Duodenal mucosa (tissue), 2 donors: ENCODE data around the gene RELA.

ENCODE experiments used
- H3K27ac ChIP-seq: one replicate; pipeline ENCODE4 v1.7.0; 2013; ENCODE audit warnings: low read depth, low read length
- H3K27me3 ChIP-seq, 2 donors: one replicate each; pipeline ENCODE4 v1.7.0; 2013; ENCODE audit warnings: low read length in 2 of 2, control low read depth in 1 of 2; ENCODE audit not compliant: insufficient read depth in 2 of 2, control insufficient read depth in 1 of 2
- H3K36me3 ChIP-seq, 2 donors: one replicate each; pipeline ENCODE4 v1.7.0; 2013; ENCODE audit warnings: low read length in 2 of 2, control low read depth in 1 of 2; ENCODE audit not compliant: insufficient read depth in 2 of 2, control insufficient read depth in 1 of 2
- H3K4me1 ChIP-seq, 2 donors: one replicate each; pipeline ENCODE4 v1.7.0; 2013; ENCODE audit warnings: low read length in 2 of 2, control low read depth in 1 of 2; ENCODE audit not compliant: insufficient read depth in 2 of 2, control insufficient read depth in 1 of 2
- H3K4me3 ChIP-seq, 2 donors: one replicate each; pipeline ENCODE4 v1.7.0; 2013; ENCODE audit warnings: low read length in 2 of 2, low read depth in 1 of 2
- H3K9ac ChIP-seq, 2 donors: one replicate each; pipeline ENCODE4 v1.7.0; 2013; ENCODE audit warnings: low read length in 2 of 2, low read depth in 1 of 2
- H3K9me3 ChIP-seq, 2 donors: one replicate each; pipeline ENCODE4 v1.7.0; 2013; ENCODE audit warnings: low read length in 2 of 2, control low read depth in 1 of 2; ENCODE audit not compliant: control insufficient read depth in 1 of 2

RELA gene

DNA sequence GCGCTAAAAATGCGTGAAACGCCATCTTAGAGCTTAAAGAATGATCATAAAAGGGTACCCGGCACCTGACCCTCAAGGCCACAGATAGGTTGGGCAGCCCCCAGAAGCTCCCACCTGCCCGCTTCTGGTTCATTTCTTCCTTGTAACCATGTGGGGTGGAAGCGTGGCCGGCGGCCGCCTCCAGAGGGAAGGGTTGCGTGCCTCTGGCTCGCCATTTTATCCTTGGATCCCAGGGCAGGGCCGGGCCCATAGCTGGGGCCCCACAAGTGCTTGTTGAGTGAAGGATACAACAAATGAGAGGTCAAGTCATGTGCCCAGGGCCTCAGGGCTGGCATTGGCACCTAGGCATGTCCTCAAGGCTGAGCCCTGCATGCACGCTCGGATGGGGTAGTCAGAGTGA lies 41.3 kb downstream of the RELA start:
- H3K27ac ChIP-seq = no peak overlapping the region
- H3K4me1 ChIP-seq = peaks cover 8 to 12% of the 10 kb centered on the region in 2 donors
- H3K4me3 ChIP-seq = no peak overlapping the region
- no peaks in the 10 kb centered on the region for H3K27me3 ChIP-seq
- no peak overlapping the region for H3K9ac ChIP-seq
- H3K9me3 ChIP-seq = no peaks in the 10 kb centered on the region
- H3K36me3 ChIP-seq = peaks cover 38 to 87% of the 10 kb centered on the region in 2 donors

DNA sequence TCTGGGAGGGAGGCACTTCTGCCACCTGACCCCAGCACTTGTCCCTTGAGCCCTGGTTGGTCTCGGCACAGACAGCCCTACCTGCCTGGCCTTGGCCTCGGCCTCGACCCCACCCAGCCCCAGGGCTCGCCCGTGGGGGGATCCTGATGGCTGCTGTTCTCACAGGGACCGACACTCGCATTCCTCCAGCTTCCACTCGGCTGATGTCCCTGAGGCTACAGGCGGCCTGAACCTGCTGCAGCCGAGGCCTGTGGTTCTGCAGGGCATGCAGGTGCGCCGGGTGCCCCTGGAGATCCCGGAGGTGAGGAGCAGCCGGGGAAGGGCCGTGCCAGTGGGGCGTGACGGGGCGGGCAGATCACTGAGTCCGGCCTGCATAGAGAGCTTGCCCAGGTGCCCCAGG lies 42.0 kb downstream of the RELA start:
- H3K36me3 ChIP-seq = peaks cover 33 to 79% of the 10 kb centered on the region in 2 donors
- no peaks in the 10 kb centered on the region for H3K27me3 ChIP-seq
- H3K27ac ChIP-seq = no peak overlapping the region
- H3K4me1 ChIP-seq = peaks cover 10 to 15% of the 10 kb centered on the region in 2 donors
- no peak overlapping the region for H3K9ac ChIP-seq
- H3K4me3 ChIP-seq = no peak overlapping the region
- H3K9me3 ChIP-seq = no peaks in the 10 kb centered on the region

DNA sequence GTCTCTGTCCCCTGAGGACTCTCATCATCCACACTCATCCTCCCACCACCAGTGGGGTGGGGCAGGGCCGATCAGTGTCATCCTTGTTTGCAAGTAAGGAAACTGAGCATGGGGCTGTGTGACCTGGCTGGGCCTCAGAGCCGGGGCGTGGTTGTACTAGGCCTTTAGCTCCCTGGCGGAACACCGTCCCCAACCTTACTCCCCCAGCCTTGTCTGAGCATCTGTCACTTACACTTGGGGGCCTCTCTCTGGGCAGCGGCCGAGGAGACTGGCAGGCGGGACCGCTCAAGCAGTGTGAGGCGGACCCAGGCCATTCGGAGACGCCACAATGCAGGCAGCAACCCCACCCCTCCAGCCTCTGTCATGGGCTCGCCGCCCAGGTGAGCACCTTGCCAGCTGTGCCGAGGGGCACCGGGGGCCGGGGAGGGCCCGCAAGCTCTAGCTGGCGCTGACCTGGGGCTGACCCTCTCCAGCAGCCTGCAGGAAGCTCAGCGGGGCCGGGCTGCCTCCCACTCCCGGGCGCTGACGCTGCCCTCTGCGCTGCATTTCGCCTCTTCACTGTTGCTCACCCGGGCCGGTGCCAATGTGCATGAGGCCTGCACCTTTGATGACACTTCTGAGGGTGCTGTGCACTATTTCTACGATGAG lies 43.3 kb downstream of the RELA start:
- H3K36me3 ChIP-seq = peaks cover 31 to 68% of the 10 kb centered on the region in 2 donors
- H3K27ac ChIP-seq = no peak overlapping the region
- H3K4me1 ChIP-seq = peaks cover 10 to 15% of the 10 kb centered on the region in 2 donors
- H3K4me3 ChIP-seq = no peak overlapping the region
- H3K27me3 ChIP-seq = no peaks in the 10 kb centered on the region
- no peak overlapping the region for H3K9ac ChIP-seq
- H3K9me3 ChIP-seq = no peaks in the 10 kb centered on the region

DNA sequence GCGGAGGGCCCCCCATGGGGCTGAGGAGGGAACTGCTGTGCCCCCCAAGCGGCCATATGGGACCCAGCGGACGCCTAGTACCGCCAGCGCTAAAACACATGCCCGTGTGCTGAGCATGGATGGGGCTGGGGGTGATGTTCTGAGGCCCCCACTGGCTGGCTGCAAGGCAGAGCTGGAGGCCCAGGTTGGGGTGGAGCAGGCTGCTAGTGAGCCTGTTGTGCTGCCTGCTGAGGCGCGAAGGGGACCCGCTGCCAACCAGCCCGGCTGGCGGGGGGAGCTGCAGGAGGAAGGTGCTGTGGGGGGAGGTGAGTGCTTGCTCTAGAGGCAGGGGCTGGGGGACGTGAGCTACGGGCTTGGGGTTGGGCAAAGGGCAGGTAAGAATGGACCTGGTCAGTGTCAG lies 44.0 kb downstream of the RELA start:
- Histone ChIP-seq H3K9me3 (no peaks in the 10 kb centered on the region), H3K27ac (no peak overlapping the region), H3K4me1 (peaks cover 10 to 15% of the 10 kb centered on the region in 2 donors), H3K9ac (no peak overlapping the region), H3K27me3 (no peaks in the 10 kb centered on the region), H3K4me3 (no peak overlapping the region), H3K36me3 (peaks cover 27 to 62% of the 10 kb centered on the region in 2 donors)

DNA sequence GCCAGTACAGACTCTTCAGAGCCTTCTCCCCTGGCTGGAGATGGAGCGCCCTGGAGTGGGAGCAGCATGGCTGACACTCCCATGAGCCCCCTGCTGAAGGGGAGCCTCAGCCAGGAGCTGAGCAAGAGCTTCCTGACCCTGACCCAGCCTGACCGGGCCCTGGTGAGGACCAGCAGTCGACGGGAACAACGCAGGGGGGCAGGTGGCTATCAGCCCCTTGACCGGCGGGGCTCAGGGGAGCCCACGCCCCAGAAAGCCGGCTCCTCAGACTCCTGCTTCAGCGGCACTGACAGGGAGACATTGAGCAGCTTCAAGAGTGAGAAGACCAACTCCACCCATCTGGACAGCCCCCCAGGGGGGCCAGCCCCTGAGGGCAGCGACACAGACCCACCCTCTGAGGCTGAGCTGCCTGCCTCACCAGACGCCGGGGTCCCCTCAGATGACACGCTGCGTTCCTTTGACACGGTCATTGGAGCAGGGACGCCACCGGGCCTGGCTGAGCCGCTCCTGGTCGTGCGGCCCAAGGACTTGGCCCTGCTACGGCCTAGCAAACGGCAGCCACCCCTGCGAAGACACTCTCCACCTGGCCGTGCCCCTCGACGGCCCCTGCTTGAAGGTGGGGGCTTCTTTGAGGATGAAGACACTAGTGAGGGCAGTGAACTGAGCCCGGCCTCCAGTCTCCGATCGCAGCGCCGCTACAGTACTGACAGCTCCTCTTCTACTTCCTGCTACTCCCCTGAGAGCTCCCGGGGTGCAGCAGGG lies 44.5 kb downstream of the RELA start:
- Histone ChIP-seq H3K4me1 (peaks cover 12 to 19% of the 10 kb centered on the region in 2 donors), H3K9ac (no peak overlapping the region), H3K36me3 (peaks cover 26 to 56% of the 10 kb centered on the region in 2 donors), H3K27me3 (no peaks in the 10 kb centered on the region), H3K4me3 (no peak overlapping the region), H3K9me3 (no peaks in the 10 kb centered on the region), H3K27ac (no peak overlapping the region)

DNA sequence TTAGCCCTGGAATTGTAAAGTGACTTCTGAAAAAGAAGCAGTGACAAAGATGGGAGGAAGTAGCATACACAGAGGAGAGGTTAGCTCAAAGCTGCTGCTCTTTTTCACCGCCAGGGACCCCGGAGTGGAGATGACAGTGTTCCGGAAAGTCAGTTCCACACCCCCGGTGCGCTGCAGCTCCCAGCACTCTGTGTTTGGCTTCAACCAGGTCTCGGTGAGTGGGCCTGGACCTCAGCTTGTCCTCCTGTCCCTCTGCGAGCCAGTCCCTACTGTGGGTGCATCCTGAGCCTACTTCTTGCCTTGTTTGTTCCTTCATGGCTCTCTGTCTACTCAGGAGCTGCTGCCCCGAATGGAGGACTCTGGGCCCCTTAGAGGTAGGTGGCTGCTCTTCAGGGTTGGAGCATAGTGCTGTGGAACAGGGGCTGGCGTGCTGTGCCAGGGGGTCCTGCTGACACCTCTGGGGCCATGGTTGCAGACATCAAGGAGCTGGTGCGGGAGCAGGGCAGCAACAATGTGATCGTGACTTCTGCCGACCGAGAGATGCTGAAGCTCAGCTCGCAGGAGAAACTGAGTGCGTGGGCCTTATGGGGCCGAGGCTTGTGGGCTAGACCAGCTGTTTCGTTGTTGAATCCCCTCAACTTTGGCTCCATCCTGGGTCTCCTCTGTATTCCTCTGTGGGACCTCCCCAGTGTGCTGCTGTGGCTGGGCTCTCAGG lies 45.4 kb downstream of the RELA start:
- no peak overlapping the region for H3K27ac ChIP-seq
- H3K9me3 ChIP-seq = no peaks in the 10 kb centered on the region
- H3K36me3 ChIP-seq = peaks cover 26 to 59% of the 10 kb centered on the region in 2 donors
- H3K27me3 ChIP-seq = no peaks in the 10 kb centered on the region
- peaks cover 21 to 28% of the 10 kb centered on the region in 2 donors for H3K4me1 ChIP-seq
- peak overlapping the region in 1 of 2 donors; percentile 79 for H3K9ac ChIP-seq
- H3K4me3 ChIP-seq = peak overlapping the region; percentile 85 to 88

DNA sequence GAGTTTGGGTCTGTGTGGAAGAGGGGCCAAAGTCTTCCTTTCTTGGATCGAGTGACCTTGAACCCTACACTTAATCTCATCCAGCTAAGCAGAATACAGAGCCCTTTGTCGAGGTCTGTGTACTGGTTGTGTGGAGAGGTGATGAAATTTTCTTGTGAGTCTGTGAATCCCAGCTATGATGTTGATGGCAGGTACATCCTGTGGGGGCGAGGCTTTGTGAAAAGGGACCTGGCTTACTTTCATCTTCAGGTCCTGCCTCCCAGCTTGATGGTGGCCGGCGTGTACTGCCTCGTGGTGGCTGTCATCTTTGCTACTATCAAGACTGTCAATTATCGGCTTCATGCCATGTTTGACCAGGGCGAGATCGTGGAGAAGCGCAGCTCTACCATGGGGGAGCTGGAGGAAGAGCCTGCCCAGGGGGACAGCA lies 46.1 kb downstream of the RELA start:
- no peaks in the 10 kb centered on the region for H3K27me3 ChIP-seq
- H3K4me3 ChIP-seq = peak overlapping the region; percentile 85 to 88
- H3K36me3 ChIP-seq = peaks cover 26 to 59% of the 10 kb centered on the region in 2 donors
- H3K4me1 ChIP-seq = peaks cover 28 to 35% of the 10 kb centered on the region in 2 donors
- no peak overlapping the region for H3K27ac ChIP-seq
- H3K9me3 ChIP-seq = no peaks in the 10 kb centered on the region
- H3K9ac ChIP-seq = peak overlapping the region; percentile 79 to 88

DNA sequence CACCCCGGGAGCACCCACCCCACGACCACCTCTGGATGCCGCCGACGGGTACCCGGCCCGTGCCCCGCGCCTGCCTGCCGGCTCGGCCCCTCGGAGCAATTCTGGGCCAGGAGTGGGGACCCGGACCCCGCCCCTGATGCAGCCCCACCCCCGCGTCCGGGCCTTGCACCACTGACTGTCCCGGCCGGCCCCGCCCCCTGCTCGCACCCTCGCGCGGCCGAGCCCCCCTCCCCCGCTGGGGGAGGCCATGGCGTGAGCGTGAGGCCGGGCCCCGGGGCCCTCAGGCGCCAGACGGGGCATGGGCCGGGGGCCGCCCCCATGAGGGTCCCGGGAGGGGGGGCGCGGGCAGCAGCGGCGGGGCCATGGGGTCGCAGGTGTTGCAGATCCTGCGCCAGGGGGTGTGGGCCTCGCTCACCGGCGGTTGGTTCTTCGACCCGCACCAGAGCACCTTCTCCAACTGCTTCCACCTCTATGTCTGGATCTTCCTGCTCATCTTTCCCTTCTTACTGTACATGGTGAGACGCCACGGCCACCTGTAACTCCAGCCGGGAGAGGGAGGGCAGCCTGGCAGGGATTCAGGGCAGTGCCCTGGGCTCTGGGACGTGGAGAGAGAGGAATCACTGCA lies 46.7 kb downstream of the RELA start:
- H3K4me1 ChIP-seq = peaks cover 33 to 40% of the 10 kb centered on the region in 2 donors
- H3K27me3 ChIP-seq = no peaks in the 10 kb centered on the region
- H3K9me3 ChIP-seq = no peaks in the 10 kb centered on the region
- peaks cover 26 to 54% of the 10 kb centered on the region in 2 donors for H3K36me3 ChIP-seq
- H3K9ac ChIP-seq = peak overlapping the region; percentile 79 to 88
- peak overlapping the region; percentile 73 for H3K27ac ChIP-seq
- H3K4me3 ChIP-seq = peak overlapping the region; percentile 85 to 88

DNA sequence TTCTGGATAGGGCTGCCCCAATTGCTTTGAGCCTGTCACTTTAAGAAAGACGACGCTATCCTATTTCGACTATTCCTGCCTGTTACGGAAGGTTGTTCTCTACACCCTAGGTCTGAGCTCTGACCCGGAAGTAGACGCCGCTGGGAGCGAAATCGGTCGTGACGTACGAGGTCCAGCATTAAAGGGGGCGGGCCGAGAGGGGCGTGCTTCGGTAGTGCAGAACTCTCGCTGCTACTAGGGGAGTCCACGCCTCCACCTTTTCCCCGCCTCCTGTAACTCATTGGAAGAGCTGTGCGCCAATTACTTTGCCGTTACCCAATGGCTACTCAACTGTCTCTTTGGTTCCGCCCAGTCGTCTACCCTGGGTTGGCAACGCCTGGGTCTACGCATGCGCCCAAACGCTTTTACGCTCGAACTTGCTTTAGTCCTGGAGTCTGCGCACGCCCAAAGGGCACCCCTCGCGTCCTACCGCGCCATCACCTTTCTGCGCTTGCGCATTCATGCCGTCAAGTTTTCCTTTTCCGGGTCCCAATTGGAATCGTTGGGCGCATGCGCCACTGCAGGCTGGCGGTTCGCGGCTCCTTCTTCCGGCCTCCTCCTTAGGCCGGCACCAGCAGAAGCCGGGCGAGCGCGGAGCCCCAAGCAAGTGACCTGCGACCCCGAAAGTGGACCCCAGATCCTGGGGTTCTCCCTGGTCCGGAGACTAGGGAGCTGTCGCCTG lies 47.3 kb downstream of the RELA start, which contains the start of gene PCNX3:
PCNX3 (plus strand) TSS at position 548 of the 721 bp plus-strand sequence. CDS start 536 bp downstream, outside the sequence.
- H3K4me1 ChIP-seq = peaks cover 40 to 47% of the 10 kb centered on the region in 2 donors

More for the DNA sequence above, 47.3 kb downstream of the RELA start, which contains the start of gene PCNX3:
- Histone ChIP-seq H3K9me3 (no peaks in the 10 kb centered on the region), H3K36me3 (peaks cover 24 to 51% of the 10 kb centered on the region in 2 donors), H3K27ac (peak within 1 kb of the TSS; percentile 95), H3K4me3 (peak within 1 kb of the TSS; percentile 91 to 93), H3K27me3 (no peaks in the 10 kb centered on the region), H3K9ac (peak within 1 kb of the TSS; percentile 89 to 99)
